HG03060 (cell line): ENCODE data around the gene PLA2G10.
"Not testable (repeated sequence)": the region's sequence is repeated elsewhere in the genome, so short reads cannot be mapped to it uniquely, and the experiment has no call there.

Source experiments
- ATAC-seq: cut with Tn5 transposase; IDR thresholded peaks from one replicate; pipeline ENCODE4 v1.9.1; 2021; ENCODE audit warnings: low read depth, moderate number of reproducible peaks; ENCODE audit not compliant: unreplicated experiment

Gene PLA2G10

GRCh38 chr16:14667347-14668266, 26.5 kb downstream of the PLA2G10 start:
- no peak for ATAC-seq

GRCh38 chr16:14658063-14658462, 36.0 kb downstream of the PLA2G10 start:
- ATAC-seq: peak; percentile 67

- no peak for ATAC-seq
Observed at GRCh38 chr16:14652726-14653125, 41.4 kb downstream of the PLA2G10 start.

- ATAC-seq: no peak
Observed at GRCh38 chr16:14650629-14651028, 43.5 kb downstream of the PLA2G10 start.

GRCh38 chr16:14649816-14650215, 44.3 kb downstream of the PLA2G10 start:
- no peak for ATAC-seq

- ATAC-seq: no peak
Observed at GRCh38 chr16:14641926-14642325, 52.2 kb downstream of the PLA2G10 start.

GRCh38 chr16:14641206-14641605, 52.9 kb downstream of the PLA2G10 start:
- no peak for ATAC-seq

- ATAC-seq: no peak
Observed at GRCh38 chr16:14640538-14640937, 53.6 kb downstream of the PLA2G10 start.

GRCh38 chr16:14636951-14637240, 57.2 kb downstream of the PLA2G10 start:
- not testable (repeated sequence) for ATAC-seq

GRCh38 chr16:14636179-14636950, 57.7 kb downstream of the PLA2G10 start:
- ATAC-seq: not testable (repeated sequence)

GRCh38 chr16:14635395-14636165, 58.5 kb downstream of the PLA2G10 start:
- no peak for ATAC-seq

- ATAC-seq: no peak
Observed at GRCh38 chr16:14634389-14634725, 59.8 kb downstream of the PLA2G10 start.

- peak; percentile 56 for ATAC-seq
Observed at GRCh38 chr16:14632693-14633569, 61.2 kb downstream of the PLA2G10 start, which contains the start of gene BFAR. Gene BFAR, plus strand, starts transcription at chr16:14632951. Its CDS starts 11,396 bp downstream, at chr16:14644347.

- ATAC-seq: not testable (repeated sequence)
Observed at GRCh38 chr16:14630620-14631330, 63.3 kb downstream of the PLA2G10 start.

- ATAC-seq: peak; percentile 31
Observed at GRCh38 chr16:14629919-14630619, 64.0 kb downstream of the PLA2G10 start, which contains the start of gene PARN. Gene PARN, minus strand, starts transcription at chr16:14630260. Its CDS starts 135 bp downstream, at chr16:14630125.

- no peak for ATAC-seq
Observed at GRCh38 chr16:14629612-14629918, 64.5 kb downstream of the PLA2G10 start.

GRCh38 chr16:14628806-14629611, 65.1 kb downstream of the PLA2G10 start:
- ATAC-seq: no peak

- ATAC-seq: no peak
Observed at GRCh38 chr16:14627078-14627477, 67.0 kb downstream of the PLA2G10 start.
